ENCODE data around the gene VEGFA. TPM values are rescaled to one million over a fixed set of nuclear protein-coding genes. Genes with fewer than 3 reads are reported as not detected.

VEGFA gene
- total RNA-seq, 1 experiment from 2014 or later: 112 TPM

GRCh38 chr6:43742285-43742684 is 27.7 kb upstream of the VEGFA start:
- no peaks in the 10 kb centered on the region for H3K9me2 ChIP-seq (ENCODE audit: insufficient read depth)
- no TSS peak for BruUV-seq (replicated peaks)
- ChIA-PET POLR2A (ENCODE audit: unreplicated experiment) (no interaction called here), CTCF (no interaction called here)
- no peaks in the 10 kb centered on the region for H3K79me2 ChIP-seq (ENCODE audit: low read depth)
- H3K4me1 ChIP-seq (replicated peaks; ENCODE audit: insufficient read depth): peaks cover 30% of the 10 kb centered on the region
- intact Hi-C loops (cut with micrococcal nuclease; ENCODE audit: unreplicated experiment): no loop called here
- no peak overlapping the region for H3K4me3 ChIP-seq
- no peak overlapping the region for H3K4me2 ChIP-seq
- DNase-seq: no peak
- no peaks in the 10 kb centered on the region for H4K20me1 ChIP-seq (ENCODE audit: insufficient read depth)
- no peaks in the 10 kb centered on the region for H3K36me3 ChIP-seq (ENCODE audit: low read depth)
- no peaks in the 10 kb centered on the region for H3K9me3 ChIP-seq (ENCODE audit: insufficient read depth, low read depth)
- no peak overlapping the region for H2AFZ ChIP-seq
- no peak overlapping the region for H3K27ac ChIP-seq
- H3K27me3 ChIP-seq (ENCODE audit: insufficient read depth, low read depth): no peaks in the 10 kb centered on the region
- TF ChIP-seq CTCF (conservative IDR thresholded peaks at IDR 0.05): no peak
- TF ChIP-seq EZH2 (IDR thresholded peaks at IDR 0.05; ENCODE audit: low read depth): no peak
- H3F3A ChIP-seq (ENCODE audit: insufficient read depth, low read depth): peaks cover 6% of the 10 kb centered on the region; the same call in 1 of the 2 replicates

GRCh38 chr6:43742931-43743632 is 26.9 kb upstream of the VEGFA start:
- H3K4me2 ChIP-seq: no peak overlapping the region
- no peak overlapping the region for H2AFZ ChIP-seq
- H3K9me3 ChIP-seq (ENCODE audit: insufficient read depth, low read depth): no peaks in the 10 kb centered on the region
- H3K27ac ChIP-seq: no peak overlapping the region
- H3K36me3 ChIP-seq (ENCODE audit: low read depth): no peaks in the 10 kb centered on the region
- ChIA-PET POLR2A (ENCODE audit: unreplicated experiment) (no interaction called here), CTCF (no interaction called here)
- H3K9me2 ChIP-seq (ENCODE audit: insufficient read depth): no peaks in the 10 kb centered on the region
- H3F3A ChIP-seq (ENCODE audit: insufficient read depth, low read depth): peaks cover 6% of the 10 kb centered on the region; the same call in 1 of the 2 replicates
- no peaks in the 10 kb centered on the region for H3K27me3 ChIP-seq (ENCODE audit: insufficient read depth, low read depth)
- intact Hi-C loops (cut with micrococcal nuclease; ENCODE audit: unreplicated experiment): no loop called here
- peaks cover 24% of the 10 kb centered on the region for H3K4me1 ChIP-seq (replicated peaks; ENCODE audit: insufficient read depth)
- no peak for TF ChIP-seq EZH2 (IDR thresholded peaks at IDR 0.05; ENCODE audit: low read depth)
- TF ChIP-seq CTCF (conservative IDR thresholded peaks at IDR 0.05): no peak
- DNase-seq: no peak
- H3K79me2 ChIP-seq (ENCODE audit: low read depth): no peaks in the 10 kb centered on the region
- H3K4me3 ChIP-seq: no peak overlapping the region
- BruUV-seq (replicated peaks): no TSS peak
- no peaks in the 10 kb centered on the region for H4K20me1 ChIP-seq (ENCODE audit: insufficient read depth)

GRCh38 chr6:43743682-43744381 is 26.2 kb upstream of the VEGFA start:
- POLR2A ChIA-PET (ENCODE audit: unreplicated experiment): no interaction called here

More at GRCh38 chr6:43743682-43744381, 26.2 kb upstream of the VEGFA start:
- Histone ChIP-seq H3K36me3 (ENCODE audit: low read depth) (no peaks in the 10 kb centered on the region), H3K4me2 (no peak overlapping the region), H4K20me1 (ENCODE audit: insufficient read depth) (no peaks in the 10 kb centered on the region), H3K79me2 (ENCODE audit: low read depth) (no peaks in the 10 kb centered on the region), H3K4me3 (no peak overlapping the region), H3K27me3 (ENCODE audit: insufficient read depth, low read depth) (no peaks in the 10 kb centered on the region), H3K9me3 (ENCODE audit: insufficient read depth, low read depth) (no peaks in the 10 kb centered on the region), H3F3A (ENCODE audit: insufficient read depth, low read depth) (peaks cover 6% of the 10 kb centered on the region; the same call in 1 of the 2 replicates), H3K9me2 (ENCODE audit: insufficient read depth) (no peaks in the 10 kb centered on the region), H3K4me1 (replicated peaks; ENCODE audit: insufficient read depth) (peaks cover 24% of the 10 kb centered on the region), H2AFZ (no peak overlapping the region), H3K27ac (no peak overlapping the region)
- BruUV-seq (replicated peaks): no TSS peak
- intact Hi-C loops (cut with micrococcal nuclease; ENCODE audit: unreplicated experiment): no loop called here
- TF ChIP-seq CTCF (conservative IDR thresholded peaks at IDR 0.05): no peak
- TF ChIP-seq EZH2 (IDR thresholded peaks at IDR 0.05; ENCODE audit: low read depth): no peak
- no peak for DNase-seq
- CTCF ChIA-PET: no interaction called here

Measured in PC-9 (cell line).